ENCODE data around the gene RASSF1.
"Not testable (repeated sequence)": the region's sequence is repeated elsewhere in the genome, so short reads cannot be mapped to it uniquely, and the experiment has no call there.

Gene RASSF1

GRCh38 chr3:50294492-50295403 lies 45.9 kb downstream of the RASSF1 start:
- no peak for DNase-seq (ENCODE audit: low read depth)

GRCh38 chr3:50294089-50294488 lies 46.5 kb downstream of the RASSF1 start:
- H3K4me3 ChIP-seq (ENCODE audit: low read depth, low read length): no peak overlapping the region
- DNase-seq (ENCODE audit: low read depth): no peak

More at GRCh38 chr3:50294492-50295403, 45.9 kb downstream of the RASSF1 start:
- no peak overlapping the region for H3K4me3 ChIP-seq (ENCODE audit: low read depth, low read length)

GRCh38 chr3:50293079-50293801 lies 47.4 kb downstream of the RASSF1 start:
- no peak for DNase-seq (ENCODE audit: low read depth)
- no peak overlapping the region for H3K4me3 ChIP-seq (ENCODE audit: low read depth, low read length)

- peak within 1 kb of the TSS; percentile 92 for H3K4me3 ChIP-seq (ENCODE audit: low read depth, low read length)
- DNase-seq (ENCODE audit: low read depth): peak; percentile 91
These were observed 48.2 kb downstream of the RASSF1 start, which contains the start of gene IFRD2 for GRCh38 chr3:50292159-50293078. Gene IFRD2, minus strand, starts transcription at chr3:50292429. Its CDS starts 155 bp downstream, at chr3:50292274.

- H3K4me3 ChIP-seq (ENCODE audit: low read depth, low read length): no peak overlapping the region
- no peak for DNase-seq (ENCODE audit: low read depth)
These were observed 50.4 kb downstream of the RASSF1 start for GRCh38 chr3:50290161-50290641.

- no peak overlapping the region for H3K4me3 ChIP-seq (ENCODE audit: low read depth, low read length)
- no peak for DNase-seq (ENCODE audit: low read depth)
These were observed 51.5 kb downstream of the RASSF1 start for GRCh38 chr3:50289130-50289529.

GRCh38 chr3:50288387-50289007 lies 52.1 kb downstream of the RASSF1 start:
- H3K4me3 ChIP-seq (ENCODE audit: low read depth, low read length): no peak overlapping the region
- no peak for DNase-seq (ENCODE audit: low read depth)

- no peak overlapping the region for H3K4me3 ChIP-seq (ENCODE audit: low read depth, low read length)
- no peak for DNase-seq (ENCODE audit: low read depth)
These were observed 53.4 kb downstream of the RASSF1 start for GRCh38 chr3:50287262-50287661.

- H3K4me3 ChIP-seq (ENCODE audit: low read depth, low read length): no peak overlapping the region
- DNase-seq (ENCODE audit: low read depth): no peak
These were observed 54.1 kb downstream of the RASSF1 start for GRCh38 chr3:50286322-50287227.

- not testable (repeated sequence) for DNase-seq (ENCODE audit: low read depth); H3K4me3 ChIP-seq (ENCODE audit: low read depth, low read length)
These were observed 56.5 kb downstream of the RASSF1 start for GRCh38 chr3:50284121-50284520.
